ENCODE measurements around the gene EPRS1. TPM values are rescaled to one million over a fixed set of nuclear protein-coding genes. Genes with fewer than 3 reads are reported as not detected.

Gene EPRS1
- total and polyA plus RNA-seq, 4 donors, result 20.4 to 59.3 (median 39.2) TPM

DNA sequence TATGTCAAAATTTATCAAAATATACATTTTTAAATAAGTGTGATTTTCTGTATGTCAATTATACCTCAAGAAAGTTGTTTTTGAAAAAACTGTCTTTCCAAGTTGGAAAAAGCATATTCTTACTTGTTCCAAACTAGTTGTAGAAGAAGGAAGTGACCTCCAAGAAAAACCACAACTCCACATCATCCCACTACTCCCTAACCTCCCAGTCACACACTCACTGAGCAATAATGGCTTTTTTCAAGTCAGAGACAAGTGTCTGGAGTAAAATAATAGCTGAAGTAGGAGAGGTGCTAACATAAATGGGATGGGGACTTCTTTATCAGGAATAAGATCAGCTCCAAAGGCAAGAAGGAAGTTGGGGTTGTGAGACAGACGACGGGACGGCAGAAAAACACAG, 13.4 kb downstream of the EPRS1 start (continued):
- TF ChIP-seq FOXA1 (IDR thresholded peaks at IDR 0.05) (no peak), NR2F2 (IDR thresholded peaks at IDR 0.05) (no peak)

DNA sequence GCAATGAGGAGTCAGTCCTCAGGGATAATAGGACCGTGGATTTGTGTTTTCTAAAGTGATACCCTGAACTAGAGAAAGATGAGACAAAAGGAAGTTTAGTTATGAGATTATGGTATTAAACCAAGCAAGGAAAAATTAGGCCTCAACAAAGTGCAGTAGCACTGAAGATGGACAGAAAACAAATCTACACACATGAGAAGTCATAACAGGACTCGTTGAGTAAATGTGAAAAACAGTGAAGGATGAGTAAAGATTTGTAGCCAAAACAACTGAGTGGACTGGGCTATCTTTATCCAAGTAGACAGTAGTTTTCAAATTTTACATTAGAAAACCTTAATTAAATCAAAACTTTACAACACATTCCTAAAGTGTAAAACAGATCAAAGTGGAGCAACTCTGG, 15.0 kb downstream of the EPRS1 start:
- Histone ChIP-seq H3K36me3 (ENCODE audit: control insufficient read depth in 4 of 4, insufficient read depth in 3 of 4, low read depth in 1 of 4, low read length in 3 of 4) (peaks cover 4 to 33% (median 29%) of the 10 kb centered on the region in 4 donors), H3K27ac (ENCODE audit: low read depth in 1 of 2, low read length in 2 of 2) (no peak overlapping the region), H3K9ac (ENCODE audit: low read depth in 1 of 2, low read length in 2 of 2) (no peak overlapping the region), H3K4me1 (ENCODE audit: control insufficient read depth in 4 of 4, insufficient read depth in 4 of 4, low read length in 3 of 4) (no peaks in the 10 kb centered on the region), H3K4me3 (ENCODE audit: low read depth in 1 of 3, low read length in 3 of 3) (no peak overlapping the region), H3K27me3 (ENCODE audit: control insufficient read depth in 4 of 4, insufficient read depth in 4 of 4, low read length in 3 of 4) (no peaks in the 10 kb centered on the region), H3K9me3 (ENCODE audit: control insufficient read depth in 4 of 4, low read length in 3 of 4) (no peaks in the 10 kb centered on the region)
- WGBS, result 90% methylated on average over 2 of the region's 2 CpGs
- no peak for DNase-seq (ENCODE audit: low spot score)
- TF ChIP-seq, protein P1, sequence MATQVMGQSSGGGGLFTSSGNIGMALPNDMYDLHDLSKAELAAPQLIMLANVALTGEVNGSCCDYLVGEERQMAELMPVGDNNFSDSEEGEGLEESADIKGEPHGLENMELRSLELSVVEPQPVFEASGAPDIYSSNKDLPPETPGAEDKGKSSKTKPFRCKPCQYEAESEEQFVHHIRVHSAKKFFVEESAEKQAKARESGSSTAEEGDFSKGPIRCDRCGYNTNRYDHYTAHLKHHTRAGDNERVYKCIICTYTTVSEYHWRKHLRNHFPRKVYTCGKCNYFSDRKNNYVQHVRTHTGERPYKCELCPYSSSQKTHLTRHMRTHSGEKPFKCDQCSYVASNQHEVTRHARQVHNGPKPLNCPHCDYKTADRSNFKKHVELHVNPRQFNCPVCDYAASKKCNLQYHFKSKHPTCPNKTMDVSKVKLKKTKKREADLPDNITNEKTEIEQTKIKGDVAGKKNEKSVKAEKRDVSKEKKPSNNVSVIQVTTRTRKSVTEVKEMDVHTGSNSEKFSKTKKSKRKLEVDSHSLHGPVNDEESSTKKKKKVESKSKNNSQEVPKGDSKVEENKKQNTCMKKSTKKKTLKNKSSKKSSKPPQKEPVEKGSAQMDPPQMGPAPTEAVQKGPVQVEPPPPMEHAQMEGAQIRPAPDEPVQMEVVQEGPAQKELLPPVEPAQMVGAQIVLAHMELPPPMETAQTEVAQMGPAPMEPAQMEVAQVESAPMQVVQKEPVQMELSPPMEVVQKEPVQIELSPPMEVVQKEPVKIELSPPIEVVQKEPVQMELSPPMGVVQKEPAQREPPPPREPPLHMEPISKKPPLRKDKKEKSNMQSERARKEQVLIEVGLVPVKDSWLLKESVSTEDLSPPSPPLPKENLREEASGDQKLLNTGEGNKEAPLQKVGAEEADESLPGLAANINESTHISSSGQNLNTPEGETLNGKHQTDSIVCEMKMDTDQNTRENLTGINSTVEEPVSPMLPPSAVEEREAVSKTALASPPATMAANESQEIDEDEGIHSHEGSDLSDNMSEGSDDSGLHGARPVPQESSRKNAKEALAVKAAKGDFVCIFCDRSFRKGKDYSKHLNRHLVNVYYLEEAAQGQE (IDR thresholded peaks at IDR 0.05), result no peak
- TF ChIP-seq GABPA (IDR thresholded peaks at IDR 0.05 in 1 of 2, conservative IDR thresholded peaks at IDR 0.05 in 1 of 2), result no peak
- TF ChIP-seq SP1 (IDR thresholded peaks at IDR 0.05), result no peak
- no peak for TF ChIP-seq YY1 (IDR thresholded peaks at IDR 0.05)
- no peak for TF ChIP-seq JUND (IDR thresholded peaks at IDR 0.05)
- no peak for TF ChIP-seq FOXA1 (IDR thresholded peaks at IDR 0.05)
- TF ChIP-seq HNF4G (IDR thresholded peaks at IDR 0.05), result no peak
- TF ChIP-seq, protein P2, sequence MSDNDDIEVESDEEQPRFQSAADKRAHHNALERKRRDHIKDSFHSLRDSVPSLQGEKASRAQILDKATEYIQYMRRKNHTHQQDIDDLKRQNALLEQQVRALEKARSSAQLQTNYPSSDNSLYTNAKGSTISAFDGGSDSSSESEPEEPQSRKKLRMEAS (IDR thresholded peaks at IDR 0.05), result no peak
- TF ChIP-seq RAD21 (IDR thresholded peaks at IDR 0.05), result no peak

DNA sequence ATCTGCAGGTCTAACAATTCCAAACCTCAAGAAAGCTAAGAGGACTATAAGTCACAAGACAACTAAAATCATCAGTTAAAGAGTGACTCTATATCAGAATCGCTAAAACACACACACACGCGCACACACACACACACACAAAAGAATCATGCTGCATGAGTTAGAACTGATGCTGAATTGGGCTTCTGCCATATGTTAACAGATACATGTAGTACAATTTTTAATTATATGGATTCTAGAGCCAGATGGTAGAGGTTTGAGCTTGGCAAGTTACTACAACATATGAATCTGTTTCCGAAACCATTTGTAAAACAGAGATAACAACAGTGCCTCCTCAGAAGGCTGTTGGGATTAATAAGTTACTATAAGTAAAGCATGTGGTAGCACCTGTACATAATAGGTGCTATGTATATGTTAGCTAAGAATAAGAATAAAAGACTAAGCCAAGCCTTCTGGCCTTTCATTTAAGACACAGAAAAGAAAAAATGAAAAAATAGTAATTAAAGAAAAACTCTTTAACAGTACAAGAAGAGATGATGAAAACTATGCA, 17.9 kb downstream of the EPRS1 start:
- 88% methylated on average over 4 of the region's 4 CpGs for WGBS

More for the DNA sequence above, 17.9 kb downstream of the EPRS1 start:
- Histone ChIP-seq H3K27me3 (ENCODE audit: control insufficient read depth in 4 of 4, insufficient read depth in 4 of 4, low read length in 3 of 4) (no peaks in the 10 kb centered on the region), H3K36me3 (ENCODE audit: control insufficient read depth in 4 of 4, insufficient read depth in 3 of 4, low read depth in 1 of 4, low read length in 3 of 4) (peaks cover 2 to 45% (median 40%) of the 10 kb centered on the region in 4 donors), H3K9ac (ENCODE audit: low read depth in 1 of 2, low read length in 2 of 2) (no peak overlapping the region), H3K4me3 (ENCODE audit: low read depth in 1 of 3, low read length in 3 of 3) (no peak overlapping the region), H3K27ac (ENCODE audit: low read depth in 1 of 2, low read length in 2 of 2) (no peak overlapping the region), H3K9me3 (ENCODE audit: control insufficient read depth in 4 of 4, low read length in 3 of 4) (no peaks in the 10 kb centered on the region), H3K4me1 (ENCODE audit: control insufficient read depth in 4 of 4, insufficient read depth in 4 of 4, low read length in 3 of 4) (no peaks in the 10 kb centered on the region)
- TF ChIP-seq RXRA (IDR thresholded peaks at IDR 0.05) (no peak), ATF3 (IDR thresholded peaks at IDR 0.05) (no peak), YY1 (IDR thresholded peaks at IDR 0.05) (no peak), GABPA (IDR thresholded peaks at IDR 0.05 in 1 of 2, conservative IDR thresholded peaks at IDR 0.05 in 1 of 2) (no peak), TAF1 (conservative IDR thresholded peaks at IDR 0.05) (no peak), FOXA1 (IDR thresholded peaks at IDR 0.05) (no peak), EGR1 (IDR thresholded peaks at IDR 0.05; ENCODE audit: low read depth in 2 of 2) (no peak), FOXA2 (IDR thresholded peaks at IDR 0.05) (no peak), NR2F2 (IDR thresholded peaks at IDR 0.05) (no peak), ZBTB33 (IDR thresholded peaks at IDR 0.05) (no peak), JUND (IDR thresholded peaks at IDR 0.05) (no peak), HNF4A (conservative IDR thresholded peaks at IDR 0.05) (no peak), HNF4G (IDR thresholded peaks at IDR 0.05) (no peak), RAD21 (IDR thresholded peaks at IDR 0.05) (no peak)
- TF ChIP-seq, protein P2 (IDR thresholded peaks at IDR 0.05), result no peak
- TF ChIP-seq, protein P3, sequence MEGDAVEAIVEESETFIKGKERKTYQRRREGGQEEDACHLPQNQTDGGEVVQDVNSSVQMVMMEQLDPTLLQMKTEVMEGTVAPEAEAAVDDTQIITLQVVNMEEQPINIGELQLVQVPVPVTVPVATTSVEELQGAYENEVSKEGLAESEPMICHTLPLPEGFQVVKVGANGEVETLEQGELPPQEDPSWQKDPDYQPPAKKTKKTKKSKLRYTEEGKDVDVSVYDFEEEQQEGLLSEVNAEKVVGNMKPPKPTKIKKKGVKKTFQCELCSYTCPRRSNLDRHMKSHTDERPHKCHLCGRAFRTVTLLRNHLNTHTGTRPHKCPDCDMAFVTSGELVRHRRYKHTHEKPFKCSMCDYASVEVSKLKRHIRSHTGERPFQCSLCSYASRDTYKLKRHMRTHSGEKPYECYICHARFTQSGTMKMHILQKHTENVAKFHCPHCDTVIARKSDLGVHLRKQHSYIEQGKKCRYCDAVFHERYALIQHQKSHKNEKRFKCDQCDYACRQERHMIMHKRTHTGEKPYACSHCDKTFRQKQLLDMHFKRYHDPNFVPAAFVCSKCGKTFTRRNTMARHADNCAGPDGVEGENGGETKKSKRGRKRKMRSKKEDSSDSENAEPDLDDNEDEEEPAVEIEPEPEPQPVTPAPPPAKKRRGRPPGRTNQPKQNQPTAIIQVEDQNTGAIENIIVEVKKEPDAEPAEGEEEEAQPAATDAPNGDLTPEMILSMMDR (IDR thresholded peaks at IDR 0.05; ENCODE audit: low read depth, low read length, missing input control), result no peak
- TF ChIP-seq, protein P1 (IDR thresholded peaks at IDR 0.05), result no peak
- DNase-seq (ENCODE audit: low spot score), result no peak

Measured in liver (tissue), 9 donors.